T follicular helper cell (primary cell): ENCODE data around the gene SPDYE16.
"Not testable (repeated sequence)": the region's sequence is repeated elsewhere in the genome, so short reads cannot be mapped to it uniquely, and the experiment has no call there.

Experiments
- DNase-seq: peaks from one replicate; pipeline ENCODE4 v3.0.0-alpha.2; 2020; ENCODE audit warnings: low read depth

SPDYE16 gene

DNA sequence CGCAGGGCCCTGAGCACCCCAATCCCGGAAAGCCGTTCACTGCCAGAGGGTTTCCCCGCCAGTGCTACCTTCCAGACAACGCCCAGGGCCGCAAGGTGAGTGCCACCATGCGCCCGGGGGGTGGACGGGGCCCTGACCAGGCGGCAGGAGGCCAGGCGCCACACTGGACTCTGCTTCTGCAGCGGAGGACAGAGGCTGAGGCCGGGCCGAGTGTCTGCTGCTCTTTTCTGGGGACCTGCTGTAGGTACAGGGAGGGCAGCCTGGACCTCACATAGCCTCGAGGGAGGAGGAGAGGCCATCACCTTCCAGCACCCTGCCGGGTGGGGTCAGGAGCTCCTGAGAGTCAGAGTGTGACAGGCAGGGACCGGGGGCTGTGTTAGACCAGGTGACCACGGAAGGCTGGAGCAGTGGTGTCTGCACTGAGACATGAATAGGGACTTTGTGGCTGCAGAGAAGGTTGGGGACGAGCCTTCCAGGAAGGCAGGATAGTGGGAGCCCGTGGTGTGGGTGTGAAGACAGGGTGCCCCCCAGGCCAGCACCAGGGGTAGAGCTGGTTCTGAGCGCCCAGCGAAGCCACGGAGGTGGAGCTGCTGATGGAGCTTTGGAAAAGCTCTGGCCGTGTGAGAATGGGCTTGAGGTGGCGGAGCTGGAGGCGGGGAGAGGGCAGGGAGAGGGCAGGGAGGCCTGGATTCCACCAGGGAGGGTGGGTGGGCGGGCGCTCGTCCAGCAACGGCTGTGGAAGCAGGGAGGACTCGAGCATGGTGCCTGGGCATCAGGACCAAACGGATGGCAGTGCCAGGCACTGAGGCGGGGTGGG is 38.5 kb downstream of the SPDYE16 start:
- not testable (repeated sequence) for DNase-seq

DNA sequence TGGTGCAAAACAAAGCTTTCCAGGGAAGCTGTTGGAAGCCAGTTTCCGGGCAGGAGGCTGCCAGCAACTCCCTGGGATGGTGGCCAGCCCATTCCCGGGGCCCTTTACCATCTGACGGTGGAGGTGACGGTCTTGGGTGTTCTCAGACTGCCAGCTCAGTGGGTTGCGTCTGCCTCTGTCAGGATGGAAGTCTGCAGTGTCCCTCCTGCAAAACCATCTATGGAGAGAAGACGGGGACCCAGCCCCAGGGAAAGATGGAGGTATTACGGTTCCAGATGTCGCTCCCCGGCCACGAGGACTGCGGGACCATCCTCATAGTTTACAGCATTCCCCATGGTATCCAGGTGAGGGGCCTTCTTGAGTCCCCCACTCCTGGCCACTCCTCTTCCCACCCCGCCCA is 39.9 kb downstream of the SPDYE16 start:
- DNase-seq = not testable (repeated sequence)

DNA sequence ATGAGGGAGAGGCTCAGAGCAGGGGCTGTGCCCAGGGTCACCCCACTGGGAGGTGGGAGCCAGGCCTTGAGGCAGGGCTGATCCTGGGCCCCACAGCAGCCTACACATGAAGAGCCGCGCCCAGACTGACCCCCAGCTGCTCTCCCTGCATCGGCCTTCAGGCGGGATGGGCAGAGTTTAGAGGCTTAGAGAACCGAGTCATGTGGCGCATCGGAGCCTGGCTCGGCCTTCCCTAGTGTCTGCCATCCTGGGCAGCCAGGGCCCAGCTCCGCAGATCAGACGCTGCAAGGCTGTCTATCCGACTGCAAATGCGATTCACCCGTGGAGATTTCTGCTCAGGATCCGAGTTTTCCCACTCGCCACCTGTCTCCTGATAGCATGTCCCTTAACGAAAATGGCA is 40.3 kb downstream of the SPDYE16 start:
- DNase-seq = not testable (repeated sequence)

DNA sequence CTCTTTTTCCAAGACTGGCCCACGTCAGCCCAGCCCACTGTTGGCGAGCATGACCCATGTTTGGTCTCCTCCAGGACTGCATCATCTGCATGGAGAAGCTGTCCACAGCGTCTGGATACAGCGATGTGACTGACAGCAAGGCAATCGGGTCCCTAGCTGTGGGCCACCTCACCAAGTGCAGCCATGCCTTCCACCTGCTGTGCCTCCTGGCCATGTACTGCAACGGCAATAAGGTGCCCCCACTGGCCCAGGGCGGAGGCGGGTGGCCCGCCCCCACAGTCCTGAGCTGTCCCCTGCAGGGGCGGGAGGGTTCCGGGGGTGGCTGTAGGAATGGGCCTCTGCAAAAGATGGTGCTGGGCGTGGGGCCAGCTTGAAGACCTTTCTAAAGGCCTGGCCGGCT is 40.9 kb downstream of the SPDYE16 start:
- DNase-seq = not testable (repeated sequence)

DNA sequence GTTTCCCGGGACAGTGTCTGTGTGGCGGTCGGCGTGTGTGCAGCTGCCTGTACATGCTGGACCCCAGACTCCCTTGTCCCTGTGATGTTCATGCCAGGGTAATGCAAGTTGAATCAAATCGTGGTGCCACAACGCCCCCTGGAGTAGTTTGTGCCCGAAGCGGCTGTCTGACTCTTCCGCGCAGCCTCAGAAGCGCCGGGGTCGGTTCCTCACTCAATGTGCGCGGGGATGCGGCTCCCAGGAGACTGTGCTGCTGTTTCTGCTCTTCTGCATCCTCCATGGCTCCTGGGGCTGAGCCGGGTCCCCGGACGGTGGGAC is 43.2 kb downstream of the SPDYE16 start:
- not testable (repeated sequence) for DNase-seq

DNA sequence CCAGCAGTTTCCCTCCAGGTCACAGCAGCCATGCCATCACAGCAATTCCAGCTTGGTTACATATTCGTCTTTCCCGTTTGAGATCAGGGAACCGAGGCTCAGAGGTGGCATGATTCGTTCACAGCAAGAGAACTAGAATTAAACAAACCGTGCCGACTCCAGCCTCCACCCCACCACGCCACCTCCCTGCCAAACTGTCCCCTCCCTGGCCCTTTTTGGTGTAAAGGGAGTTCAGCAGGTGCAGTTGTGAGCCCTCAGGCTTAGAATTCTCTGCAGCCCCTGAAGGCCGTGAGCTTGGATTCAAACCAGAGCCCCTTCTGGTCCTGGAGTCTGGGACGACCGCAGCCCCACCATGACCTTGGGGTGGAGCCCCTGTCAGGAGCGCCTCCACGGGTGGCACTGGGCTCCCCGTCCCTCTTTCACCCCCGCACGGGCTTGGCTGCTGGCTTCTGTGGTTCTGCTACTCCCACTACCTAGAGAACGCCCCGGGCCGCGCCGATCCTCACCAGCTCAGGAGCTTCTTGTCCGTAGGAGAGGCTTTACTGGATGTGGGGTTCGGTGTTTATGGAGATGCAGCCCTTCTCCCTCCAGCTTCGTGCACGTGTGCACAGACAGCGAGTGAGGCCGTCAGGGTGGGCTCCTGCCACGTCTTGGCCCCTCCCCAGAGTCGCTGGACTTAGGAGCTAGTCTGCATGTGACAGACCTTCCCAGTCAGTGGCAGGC is 43.7 kb downstream of the SPDYE16 start:
- DNase-seq = not testable (repeated sequence)

DNA sequence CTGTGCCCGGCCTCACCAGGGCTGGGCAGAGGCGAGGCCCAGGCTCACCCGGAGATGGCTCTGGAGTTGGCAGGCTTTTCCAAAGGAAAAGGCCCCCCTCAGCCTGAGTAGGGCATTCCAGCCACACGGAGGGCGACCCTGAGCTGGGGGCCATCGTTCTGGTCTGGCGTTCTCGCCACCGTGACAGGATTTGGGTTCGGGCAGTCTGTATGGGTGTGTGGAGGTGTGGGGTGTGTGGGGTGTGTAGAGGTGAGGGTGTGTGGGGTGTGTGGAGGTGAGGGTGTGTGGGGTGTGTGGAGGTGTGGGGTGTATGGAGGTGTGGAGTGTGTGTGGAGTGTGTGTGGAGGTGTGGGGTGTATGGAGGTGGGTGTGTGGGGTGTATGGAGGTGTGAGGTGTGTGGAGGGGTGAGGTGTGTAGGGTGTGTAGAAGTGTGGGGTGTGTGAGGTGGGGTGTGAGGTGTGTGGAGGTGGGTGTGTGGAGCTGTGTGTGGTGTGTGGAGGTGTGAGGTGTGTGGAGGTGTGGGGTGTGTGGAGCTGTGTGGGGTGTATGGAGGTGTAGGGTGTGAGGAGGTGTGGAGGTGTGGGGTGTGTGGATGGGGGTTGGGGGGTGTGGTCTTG is 44.4 kb downstream of the SPDYE16 start:
- not testable (repeated sequence) for DNase-seq

DNA sequence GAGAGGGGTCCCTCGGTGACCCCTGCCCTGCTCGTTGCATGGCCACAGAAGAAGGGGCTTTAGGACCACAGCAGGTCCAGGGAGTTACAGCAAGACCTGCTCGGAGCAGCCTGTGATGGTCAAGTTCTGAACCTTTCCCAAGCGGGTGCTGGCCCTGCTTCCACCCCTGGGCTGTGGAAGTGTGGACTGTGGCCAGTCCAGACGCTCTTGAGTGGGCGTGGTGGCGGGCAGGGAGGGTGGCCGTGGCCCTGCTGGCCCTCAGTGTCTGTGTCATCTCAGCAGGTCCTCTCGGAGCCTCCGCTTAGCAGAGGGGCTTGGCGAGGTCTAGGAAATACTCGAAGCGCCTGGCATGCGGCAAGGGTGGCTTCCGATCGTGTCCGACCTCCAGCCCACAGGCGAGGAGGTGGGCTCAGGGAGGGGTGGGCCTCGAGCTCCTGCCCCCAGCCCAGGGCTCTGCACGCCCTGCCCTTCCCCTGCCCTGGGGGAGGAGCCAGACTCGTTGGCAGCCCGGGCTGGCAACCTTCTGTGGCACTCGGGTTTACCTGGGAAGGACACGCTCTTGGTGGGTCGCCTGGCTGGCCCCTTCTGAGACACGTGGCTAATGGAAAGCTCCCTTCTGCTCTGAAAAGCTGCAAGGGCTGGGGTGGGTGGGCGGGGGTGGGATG is 45.0 kb downstream of the SPDYE16 start:
- not testable (repeated sequence) for DNase-seq

DNA sequence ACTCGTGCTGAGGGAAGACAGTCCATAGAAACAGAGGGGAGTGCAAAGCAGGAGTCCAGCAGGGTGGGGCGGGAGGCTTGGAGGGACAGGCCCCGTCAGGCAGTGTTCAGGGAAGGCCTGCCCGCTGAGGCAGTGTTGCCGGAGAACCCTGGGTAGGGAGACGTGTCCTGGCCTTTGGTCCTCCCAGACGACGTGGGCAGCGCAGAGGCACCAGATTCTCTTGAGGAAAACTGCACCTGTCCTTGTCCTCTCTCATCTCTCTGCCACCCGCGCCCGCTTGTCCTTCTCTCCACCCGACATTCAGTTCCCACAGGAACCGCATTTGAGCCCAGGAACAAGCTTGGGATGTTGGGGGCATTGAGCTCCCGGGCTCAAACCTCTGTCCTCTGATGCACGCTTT is 47.4 kb downstream of the SPDYE16 start:
- DNase-seq = not testable (repeated sequence)

DNA sequence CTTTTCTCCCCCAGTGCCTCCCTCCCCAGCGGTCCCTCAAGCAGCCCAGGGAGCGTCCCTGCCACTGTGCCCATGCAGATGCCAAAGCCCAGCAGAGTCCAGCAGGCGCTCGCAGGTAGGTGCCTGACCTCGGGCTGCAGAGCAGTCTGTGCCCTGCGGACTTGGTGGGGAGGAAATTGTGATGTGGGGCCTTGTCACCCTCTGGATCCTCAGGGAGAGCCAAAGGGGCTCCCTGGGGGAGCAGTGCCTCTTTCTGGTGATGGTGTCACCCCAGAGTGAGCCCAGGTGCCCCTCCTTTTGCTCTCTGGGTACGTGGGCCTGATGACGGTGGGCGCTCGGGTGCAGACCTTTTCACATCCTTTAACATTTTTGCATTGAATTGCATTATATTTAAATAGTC is 51.0 kb downstream of the SPDYE16 start:
- DNase-seq = not testable (repeated sequence)

DNA sequence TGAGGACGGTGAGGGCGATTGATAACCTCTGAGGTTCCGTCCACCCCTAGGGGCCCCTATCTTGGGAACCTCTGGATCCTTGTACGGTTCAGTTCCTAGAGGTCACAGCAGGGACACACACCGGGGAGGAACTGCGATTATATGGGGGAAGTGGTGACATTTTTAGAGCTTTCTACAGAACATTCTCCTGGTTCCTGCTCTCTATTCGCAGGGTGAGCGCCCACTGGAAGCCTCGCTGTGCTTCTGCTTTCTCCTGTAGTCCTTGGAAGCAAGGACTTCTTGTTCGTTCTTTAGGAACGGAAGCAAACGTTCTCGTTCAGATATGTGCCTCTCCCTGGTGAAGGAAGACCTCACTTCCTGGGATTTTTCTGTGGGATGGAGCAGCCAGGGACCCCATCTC is 55.1 kb downstream of the SPDYE16 start:
- DNase-seq = not testable (repeated sequence)

DNA sequence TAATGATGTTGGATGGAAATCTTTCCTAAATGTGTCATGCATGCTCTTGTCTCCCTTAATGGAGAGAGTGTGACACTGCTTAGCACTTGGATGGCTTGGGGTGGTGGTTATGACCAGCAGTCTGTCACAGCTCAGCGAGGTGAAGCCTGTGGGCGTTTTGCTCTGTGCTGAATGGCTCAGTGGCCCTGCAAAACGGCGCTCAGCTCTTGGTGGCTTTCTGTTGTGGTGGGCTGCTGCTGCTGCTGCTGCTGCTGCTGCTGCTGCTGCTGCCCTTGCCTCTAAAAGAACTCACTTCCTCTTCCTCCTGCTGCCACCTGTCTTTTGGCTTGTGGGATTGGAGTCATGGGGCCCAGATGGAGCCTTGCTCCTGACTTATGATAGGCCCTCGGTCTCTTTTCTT is 56.5 kb downstream of the SPDYE16 start:
- not testable (repeated sequence) for DNase-seq

DNA sequence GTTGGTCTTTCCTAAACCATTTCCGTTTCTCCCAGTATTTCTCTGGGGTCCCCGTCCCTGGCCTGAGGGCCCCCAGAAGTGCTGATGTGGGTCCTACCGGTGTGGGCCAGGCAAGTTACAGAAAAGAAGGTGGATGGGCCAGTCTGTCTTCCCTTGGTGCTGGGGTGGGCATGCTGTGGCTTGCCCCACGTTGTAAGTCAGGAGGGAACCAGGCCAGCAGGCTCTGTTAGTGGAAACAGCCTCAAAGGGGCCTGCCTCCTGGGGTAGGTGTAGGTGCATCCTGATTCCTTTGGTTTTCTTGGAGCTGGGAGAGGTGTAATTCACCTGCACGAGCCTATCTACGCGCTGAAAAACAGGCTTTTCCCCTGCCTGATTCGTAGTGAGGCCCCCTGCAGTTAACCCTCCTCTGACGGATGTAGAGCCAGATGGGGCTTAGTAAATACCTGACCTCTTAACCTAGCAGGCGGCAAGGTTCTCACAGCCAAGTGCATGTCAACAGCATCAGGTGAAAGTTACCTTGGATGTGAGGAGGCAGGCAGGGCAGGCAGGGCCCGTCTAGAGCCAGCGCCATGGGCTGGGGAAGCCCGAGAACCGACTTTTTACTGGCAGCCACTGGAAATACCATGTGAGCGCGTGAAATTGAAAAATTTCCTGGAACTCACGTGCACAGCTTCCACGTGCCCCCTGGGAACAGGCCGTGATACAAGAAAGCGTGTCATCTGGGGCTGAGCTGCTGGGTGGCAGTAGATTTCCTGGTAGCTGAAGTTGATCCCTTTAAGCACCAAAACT is 57.1 kb downstream of the SPDYE16 start:
- DNase-seq = not testable (repeated sequence)

DNA sequence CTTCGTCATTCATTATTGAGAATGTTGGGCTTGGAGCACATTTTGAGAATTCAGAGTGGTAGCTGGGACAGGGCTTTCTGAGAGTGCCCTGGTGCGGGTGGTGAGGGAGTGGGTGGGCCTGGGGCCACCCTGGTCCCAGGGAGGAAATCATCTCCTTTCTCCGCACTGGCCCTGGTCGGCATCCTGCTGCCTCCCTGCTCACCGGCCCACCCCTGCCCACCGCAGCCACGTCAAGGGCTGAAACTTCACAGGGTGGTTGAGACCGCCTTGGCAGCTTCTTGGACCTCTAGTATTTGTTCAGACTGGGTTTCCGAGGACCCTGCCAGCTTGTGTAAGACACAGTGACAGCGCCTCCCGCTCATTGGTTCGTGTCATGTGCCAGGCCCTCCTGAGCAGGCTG is 58.6 kb downstream of the SPDYE16 start:
- not testable (repeated sequence) for DNase-seq

DNA sequence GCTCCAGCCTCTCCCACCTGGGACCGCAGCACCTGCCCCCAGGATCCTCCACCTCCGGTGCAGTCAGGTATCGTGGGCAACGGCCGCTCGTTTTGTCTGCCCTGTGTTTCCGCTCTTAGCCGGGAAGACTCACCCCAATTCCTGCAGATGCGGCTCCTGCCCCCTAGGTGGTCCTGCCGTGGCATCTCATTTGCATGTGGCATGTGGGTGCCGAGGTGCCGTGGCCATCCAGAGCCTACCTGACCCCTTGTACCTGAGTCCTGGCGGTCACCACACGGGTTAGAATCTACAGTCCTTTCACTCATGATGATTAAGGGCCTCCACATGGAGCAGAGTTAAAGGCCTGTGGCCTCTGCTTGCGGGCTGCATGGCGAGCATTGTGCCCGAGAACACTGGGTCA is 60.0 kb downstream of the SPDYE16 start:
- DNase-seq = not testable (repeated sequence)

DNA sequence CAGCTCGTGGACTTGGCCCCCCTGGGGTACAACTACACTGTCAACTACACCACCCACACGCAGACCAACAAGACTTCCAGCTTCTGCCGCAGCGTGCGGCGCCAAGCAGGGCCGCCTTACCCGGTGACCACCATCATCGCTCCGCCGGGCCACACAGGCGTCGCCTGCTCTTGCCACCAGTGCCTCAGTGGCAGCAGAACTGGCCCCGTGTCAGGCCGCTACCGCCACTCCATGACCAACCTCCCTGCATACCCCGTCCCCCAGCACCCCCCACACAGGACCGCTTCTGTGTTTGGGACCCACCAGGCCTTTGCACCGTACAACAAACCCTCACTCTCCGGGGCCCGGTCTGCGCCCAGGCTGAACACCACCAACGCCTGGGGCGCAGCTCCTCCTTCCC is 60.4 kb downstream of the SPDYE16 start:
- DNase-seq = not testable (repeated sequence)
